Activated CD4-positive, alpha-beta T cell treated with anti-CD3 and anti-CD28 coated beads, Interleukin-2, amount 50 U/mL, for 16 hours (primary cell): ENCODE results near the gene GARRE1.
"Not testable (repeated sequence)": the region's sequence is repeated elsewhere in the genome, so short reads cannot be mapped to it uniquely, and the experiment has no call there.

Experiments used
- DNase-seq: peaks from one replicate; pipeline ENCODE4 v3.0.0-alpha.2; 2020

GARRE1 gene

GRCh38 chr19:34260771-34261173, 6.4 kb downstream of the GARRE1 start:
- no peak for DNase-seq

- no peak for DNase-seq
Measured at GRCh38 chr19:34261334-34262109, 7.2 kb downstream of the GARRE1 start.

GRCh38 chr19:34263745-34264237, 9.4 kb downstream of the GARRE1 start:
- no peak for DNase-seq

GRCh38 chr19:34265221-34265650, 10.9 kb downstream of the GARRE1 start:
- DNase-seq = no peak

- no peak for DNase-seq
Measured at GRCh38 chr19:34269081-34269480, 14.7 kb downstream of the GARRE1 start.

- no peak for DNase-seq
Measured at GRCh38 chr19:34269489-34269888, 15.1 kb downstream of the GARRE1 start.

GRCh38 chr19:34269968-34270621, 15.7 kb downstream of the GARRE1 start:
- peak; percentile 90 for DNase-seq

GRCh38 chr19:34273121-34273520, 18.8 kb downstream of the GARRE1 start:
- no peak for DNase-seq

- DNase-seq = no peak
Measured at GRCh38 chr19:34274284-34274826, 20.0 kb downstream of the GARRE1 start.

GRCh38 chr19:34274827-34275625, 20.7 kb downstream of the GARRE1 start:
- DNase-seq = no peak

GRCh38 chr19:34275705-34276104, 21.4 kb downstream of the GARRE1 start:
- DNase-seq = no peak

GRCh38 chr19:34276614-34277013, 22.3 kb downstream of the GARRE1 start:
- no peak for DNase-seq

- DNase-seq = no peak
Measured at GRCh38 chr19:34277244-34277643, 22.9 kb downstream of the GARRE1 start.

GRCh38 chr19:34278783-34279182, 24.4 kb downstream of the GARRE1 start:
- DNase-seq = no peak

- DNase-seq = not testable (repeated sequence)
Measured at GRCh38 chr19:34281444-34281843, 27.1 kb downstream of the GARRE1 start.

- DNase-seq = no peak
Measured at GRCh38 chr19:34282611-34283519, 28.5 kb downstream of the GARRE1 start.

- DNase-seq = no peak
Measured at GRCh38 chr19:34284505-34284904, 30.2 kb downstream of the GARRE1 start.

GRCh38 chr19:34287662-34288140, 33.3 kb downstream of the GARRE1 start:
- no peak for DNase-seq

GRCh38 chr19:34288381-34288780, 34.0 kb downstream of the GARRE1 start:
- DNase-seq = no peak

GRCh38 chr19:34291235-34291634, 36.9 kb downstream of the GARRE1 start:
- DNase-seq = no peak

GRCh38 chr19:34295103-34295502, 40.7 kb downstream of the GARRE1 start:
- no peak for DNase-seq
